ENCODE measurements around the gene SLC26A11.

SLC26A11 gene

GRCh38 chr17:80201446-80201845 is 18.8 kb upstream of the SLC26A11 start:
- H2BK12ac ChIP-seq (ENCODE audit: low read length) = no peak overlapping the region
- peaks cover 0 to 4% of the 10 kb centered on the region in 2 experiments for H3K36me3 ChIP-seq (ENCODE audit: control insufficient read depth in 1 of 2, insufficient read depth in 2 of 2, low read length in 2 of 2)
- peaks cover 2% of the 10 kb centered on the region for H3K79me1 ChIP-seq (ENCODE audit: low read length)
- H4K12ac ChIP-seq (ENCODE audit: low read depth, low read length) = no peak overlapping the region
- no peaks in the 10 kb centered on the region for H3K79me2 ChIP-seq (ENCODE audit: control insufficient read depth, insufficient read depth, low read length, poor library complexity)
- no peak overlapping the region for H4K91ac ChIP-seq (ENCODE audit: low read depth, low read length)
- no peaks in the 10 kb centered on the region for H3K9me3 ChIP-seq (ENCODE audit: insufficient read depth, low read depth, low read length)
- no peak overlapping the region for H3K23ac ChIP-seq (ENCODE audit: low read length)
- H2BK120ac ChIP-seq (ENCODE audit: insufficient read depth, low read length, poor library complexity) = no peak overlapping the region
- DNase-seq = no peak
- H2BK5ac ChIP-seq (ENCODE audit: low read depth, low read length, poor library complexity) = no peak overlapping the region
- H3K27me3 ChIP-seq (ENCODE audit: insufficient read depth, low read length) = no peaks in the 10 kb centered on the region
- H3K14ac ChIP-seq (ENCODE audit: low read length) = no peak overlapping the region
- H2AFZ ChIP-seq (ENCODE audit: insufficient read depth, low read length, poor library complexity) = no peak overlapping the region
- no peak overlapping the region for H3K4me3 ChIP-seq (ENCODE audit: low read depth, low read length)
- H2AK5ac ChIP-seq (ENCODE audit: low read length) = no peak overlapping the region
- H3K27ac ChIP-seq (ENCODE audit: low read depth, low read length) = no peak overlapping the region
- no peak overlapping the region for H3K4ac ChIP-seq (ENCODE audit: low read depth, low read length)
- H3K4me2 ChIP-seq (ENCODE audit: low read length) = no peak overlapping the region
- no CpG with 5 or more reads among the region's 15 CpGs for WGBS (ENCODE audit: extremely low coverage, insufficient coverage, insufficient read length)
- no peak overlapping the region for H3K18ac ChIP-seq (ENCODE audit: low read length)
- no peak overlapping the region for H4K8ac ChIP-seq (ENCODE audit: low read depth, low read length)
- H3K9ac ChIP-seq (ENCODE audit: low read length) = no peak overlapping the region
- H3K4me1 ChIP-seq (ENCODE audit: control insufficient read depth in 1 of 2, insufficient read depth in 2 of 2, low read length in 2 of 2) = peaks cover 3 to 7% of the 10 kb centered on the region in 2 experiments

DNA sequence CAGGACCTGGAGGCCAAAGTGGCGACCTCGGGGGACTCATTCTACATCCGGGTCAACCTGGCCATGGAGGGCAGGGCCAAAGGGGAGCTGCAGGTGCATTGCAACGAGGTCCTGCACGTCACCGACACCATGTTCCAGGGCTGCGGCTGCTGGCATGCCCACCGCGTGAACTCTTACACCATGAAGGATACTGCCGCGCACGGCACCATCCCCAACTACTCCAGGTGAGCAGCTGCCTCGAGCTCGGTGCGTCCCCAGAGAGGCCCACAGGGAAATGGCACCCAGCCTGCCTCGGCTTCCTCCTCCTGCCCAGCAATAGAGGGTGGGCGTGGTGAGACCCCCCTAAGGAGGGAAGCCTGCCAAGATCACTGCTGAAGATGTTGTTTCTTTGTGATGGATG is 18.0 kb upstream of the SLC26A11 start:
- H3K4me3 ChIP-seq (ENCODE audit: low read depth, low read length) = no peak overlapping the region
- H3K36me3 ChIP-seq (ENCODE audit: control insufficient read depth in 1 of 2, insufficient read depth in 2 of 2, low read length in 2 of 2) = peaks cover 2 to 4% of the 10 kb centered on the region in 2 experiments
- H3K23ac ChIP-seq (ENCODE audit: low read length) = no peak overlapping the region
- peaks cover 3 to 7% of the 10 kb centered on the region in 2 experiments for H3K4me1 ChIP-seq (ENCODE audit: control insufficient read depth in 1 of 2, insufficient read depth in 2 of 2, low read length in 2 of 2)
- no peak overlapping the region for H3K4ac ChIP-seq (ENCODE audit: low read depth, low read length)
- H3K14ac ChIP-seq (ENCODE audit: low read length) = no peak overlapping the region
- no peak for DNase-seq
- no peaks in the 10 kb centered on the region for H3K79me2 ChIP-seq (ENCODE audit: control insufficient read depth, insufficient read depth, low read length, poor library complexity)
- no peak overlapping the region for H4K91ac ChIP-seq (ENCODE audit: low read depth, low read length)
- no peak overlapping the region for H2BK12ac ChIP-seq (ENCODE audit: low read length)
- peaks cover 2% of the 10 kb centered on the region for H3K79me1 ChIP-seq (ENCODE audit: low read length)
- no CpG with 5 or more reads among the region's 17 CpGs for WGBS (ENCODE audit: extremely low coverage, insufficient coverage, insufficient read length)
- no peak overlapping the region for H2BK120ac ChIP-seq (ENCODE audit: insufficient read depth, low read length, poor library complexity)
- no peaks in the 10 kb centered on the region for H3K9me3 ChIP-seq (ENCODE audit: insufficient read depth, low read depth, low read length)
- no peaks in the 10 kb centered on the region for H3K27me3 ChIP-seq (ENCODE audit: insufficient read depth, low read length)
- no peak overlapping the region for H2AK5ac ChIP-seq (ENCODE audit: low read length)
- no peak overlapping the region for H3K9ac ChIP-seq (ENCODE audit: low read length)
- H3K27ac ChIP-seq (ENCODE audit: low read depth, low read length) = no peak overlapping the region
- H4K12ac ChIP-seq (ENCODE audit: low read depth, low read length) = no peak overlapping the region
- H2AFZ ChIP-seq (ENCODE audit: insufficient read depth, low read length, poor library complexity) = no peak overlapping the region
- H4K8ac ChIP-seq (ENCODE audit: low read depth, low read length) = no peak overlapping the region
- no peak overlapping the region for H2BK5ac ChIP-seq (ENCODE audit: low read depth, low read length, poor library complexity)
- no peak overlapping the region for H3K18ac ChIP-seq (ENCODE audit: low read length)
- H3K4me2 ChIP-seq (ENCODE audit: low read length) = no peak overlapping the region

DNA sequence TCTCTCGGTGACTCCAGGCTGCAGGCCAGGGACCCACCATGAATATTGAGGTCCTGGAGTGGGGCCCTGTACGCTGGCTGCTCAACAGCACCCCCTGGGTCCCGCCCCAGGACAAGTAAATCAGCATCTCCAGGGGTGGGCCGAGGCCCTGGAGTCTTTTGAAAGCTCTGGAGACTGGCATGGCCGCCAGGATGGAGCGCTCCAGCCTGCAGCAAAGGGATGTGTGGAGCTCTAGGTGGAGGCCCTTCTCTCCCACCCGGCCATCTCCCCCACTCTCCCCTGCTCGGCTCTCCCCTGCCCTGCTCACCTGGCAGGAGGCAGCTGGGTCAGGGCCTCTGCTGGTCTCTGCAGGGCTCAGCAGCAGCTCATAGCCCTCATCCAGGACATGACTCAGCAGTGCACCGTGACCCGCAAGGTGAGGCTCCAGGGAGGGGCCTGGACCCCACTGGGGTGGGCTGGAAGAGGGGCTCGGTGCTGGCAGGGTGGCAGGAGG is 16.7 kb upstream of the SLC26A11 start:
- no peak overlapping the region for H3K4me2 ChIP-seq (ENCODE audit: low read length)
- no peak overlapping the region for H2AFZ ChIP-seq (ENCODE audit: insufficient read depth, low read length, poor library complexity)
- H3K4ac ChIP-seq (ENCODE audit: low read depth, low read length) = no peak overlapping the region
- no peak overlapping the region for H4K12ac ChIP-seq (ENCODE audit: low read depth, low read length)
- H4K91ac ChIP-seq (ENCODE audit: low read depth, low read length) = no peak overlapping the region
- no peaks in the 10 kb centered on the region for H3K9me3 ChIP-seq (ENCODE audit: insufficient read depth, low read depth, low read length)
- no peaks in the 10 kb centered on the region for H3K79me2 ChIP-seq (ENCODE audit: control insufficient read depth, insufficient read depth, low read length, poor library complexity)
- DNase-seq = no peak
- H3K18ac ChIP-seq (ENCODE audit: low read length) = no peak overlapping the region
- H3K23ac ChIP-seq (ENCODE audit: low read length) = no peak overlapping the region
- no peak overlapping the region for H2BK12ac ChIP-seq (ENCODE audit: low read length)
- no peaks in the 10 kb centered on the region for H3K4me1 ChIP-seq (ENCODE audit: control insufficient read depth in 1 of 2, insufficient read depth in 2 of 2, low read length in 2 of 2)
- H2AK5ac ChIP-seq (ENCODE audit: low read length) = no peak overlapping the region
- H3K79me1 ChIP-seq (ENCODE audit: low read length) = no peaks in the 10 kb centered on the region
- no peak overlapping the region for H4K8ac ChIP-seq (ENCODE audit: low read depth, low read length)
- peaks cover 7 to 12% of the 10 kb centered on the region in 2 experiments for H3K36me3 ChIP-seq (ENCODE audit: control insufficient read depth in 1 of 2, insufficient read depth in 2 of 2, low read length in 2 of 2)
- no CpG with 5 or more reads among the region's 11 CpGs for WGBS (ENCODE audit: extremely low coverage, insufficient coverage, insufficient read length)
- no peak overlapping the region for H3K27ac ChIP-seq (ENCODE audit: low read depth, low read length)
- H3K27me3 ChIP-seq (ENCODE audit: insufficient read depth, low read length) = no peaks in the 10 kb centered on the region
- H2BK120ac ChIP-seq (ENCODE audit: insufficient read depth, low read length, poor library complexity) = no peak overlapping the region
- H3K4me3 ChIP-seq (ENCODE audit: low read depth, low read length) = no peak overlapping the region
- H2BK5ac ChIP-seq (ENCODE audit: low read depth, low read length, poor library complexity) = no peak overlapping the region
- H3K14ac ChIP-seq (ENCODE audit: low read length) = no peak overlapping the region
- H3K9ac ChIP-seq (ENCODE audit: low read length) = no peak overlapping the region

- no peak overlapping the region for H2BK5ac ChIP-seq (ENCODE audit: low read depth, low read length, poor library complexity)
- H3K9ac ChIP-seq (ENCODE audit: low read length) = no peak overlapping the region
- no peaks in the 10 kb centered on the region for H3K79me1 ChIP-seq (ENCODE audit: low read length)
- peaks cover 19 to 24% of the 10 kb centered on the region in 2 experiments for H3K36me3 ChIP-seq (ENCODE audit: control insufficient read depth in 1 of 2, insufficient read depth in 2 of 2, low read length in 2 of 2)
- no peak for DNase-seq
- no peak overlapping the region for H3K4me2 ChIP-seq (ENCODE audit: low read length)
- H3K79me2 ChIP-seq (ENCODE audit: control insufficient read depth, insufficient read depth, low read length, poor library complexity) = no peaks in the 10 kb centered on the region
- H4K8ac ChIP-seq (ENCODE audit: low read depth, low read length) = no peak overlapping the region
- no peaks in the 10 kb centered on the region for H3K4me1 ChIP-seq (ENCODE audit: control insufficient read depth in 1 of 2, insufficient read depth in 2 of 2, low read length in 2 of 2)
- H3K4me3 ChIP-seq (ENCODE audit: low read depth, low read length) = no peak overlapping the region
- no peak overlapping the region for H4K91ac ChIP-seq (ENCODE audit: low read depth, low read length)
- H2AK5ac ChIP-seq (ENCODE audit: low read length) = no peak overlapping the region
- H3K23ac ChIP-seq (ENCODE audit: low read length) = no peak overlapping the region
- H3K27ac ChIP-seq (ENCODE audit: low read depth, low read length) = no peak overlapping the region
- WGBS (ENCODE audit: extremely low coverage, insufficient coverage, insufficient read length) = 100% methylated on average over 1 of the region's 19 CpGs
- no peak overlapping the region for H3K14ac ChIP-seq (ENCODE audit: low read length)
- no peak overlapping the region for H2AFZ ChIP-seq (ENCODE audit: insufficient read depth, low read length, poor library complexity)
- no peaks in the 10 kb centered on the region for H3K27me3 ChIP-seq (ENCODE audit: insufficient read depth, low read length)
- no peak overlapping the region for H4K12ac ChIP-seq (ENCODE audit: low read depth, low read length)
- H3K4ac ChIP-seq (ENCODE audit: low read depth, low read length) = no peak overlapping the region
- no peaks in the 10 kb centered on the region for H3K9me3 ChIP-seq (ENCODE audit: insufficient read depth, low read depth, low read length)
- H2BK120ac ChIP-seq (ENCODE audit: insufficient read depth, low read length, poor library complexity) = no peak overlapping the region
- no peak overlapping the region for H2BK12ac ChIP-seq (ENCODE audit: low read length)
- no peak overlapping the region for H3K18ac ChIP-seq (ENCODE audit: low read length)
Measured at GRCh38 chr17:80204626-80205468, 15.4 kb upstream of the SLC26A11 start.
